AG20443 (cell line): ENCODE results near the gene PIP5KL1.

Source experiments
- DNase-seq: peaks from one replicate; pipeline ENCODE4 v3.0.0; 2012; ENCODE audit warnings: low spot score, mixed read lengths

PIP5KL1 gene

DNA sequence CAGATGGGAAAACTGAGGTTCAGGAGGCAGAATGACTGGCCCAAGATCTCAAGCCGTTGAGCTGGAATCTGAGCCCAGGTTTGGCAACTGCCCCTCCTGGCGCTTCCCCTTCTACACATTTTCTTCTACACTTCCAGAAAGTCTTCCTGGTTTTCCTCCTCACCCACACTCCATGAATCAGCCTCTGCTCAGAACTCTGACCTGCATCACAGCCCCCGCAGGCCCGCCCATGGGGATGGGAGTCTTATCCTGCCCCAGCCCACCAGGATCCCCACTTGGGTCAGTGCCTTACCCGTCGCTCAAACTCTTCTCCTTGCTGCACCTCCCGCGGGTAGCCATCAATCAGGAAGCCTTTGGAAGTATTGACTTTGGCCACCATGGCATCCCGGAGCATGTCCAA lies 59.0 kb downstream of the PIP5KL1 start:
- DNase-seq = no peak

DNA sequence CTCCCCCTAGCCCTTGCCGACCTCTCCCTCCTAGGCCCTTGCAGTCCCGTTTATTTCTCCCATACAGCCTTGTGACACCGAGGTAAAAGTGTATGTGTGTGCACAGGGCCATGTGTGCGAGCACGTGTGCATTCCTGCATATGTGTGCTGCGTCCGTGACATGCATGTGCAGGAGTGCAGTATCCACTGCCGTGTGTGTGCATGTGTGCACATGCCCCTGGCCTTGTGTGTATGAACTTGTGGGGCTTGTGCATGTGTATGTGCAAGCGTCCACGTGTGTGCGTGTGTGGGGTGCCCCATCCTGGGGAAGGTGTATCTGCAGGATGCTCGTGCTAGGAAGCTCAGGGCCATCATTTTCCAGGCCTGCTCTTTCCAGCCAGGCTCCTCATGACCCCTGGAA lies 59.7 kb downstream of the PIP5KL1 start:
- no peak for DNase-seq
